Measurements from ENCODE around the gene ASB4.

Gene ASB4

GRCh38 chr7:95530881-95531280 lies 45.1 kb downstream of the ASB4 start:
- Histone ChIP-seq H3K4me2 (ENCODE audit: low read length) (no peak overlapping the region), H3K27ac (ENCODE audit: low read depth, low read length) (no peak overlapping the region), H3K4me1 (ENCODE audit: control insufficient read depth, low read length) (no peaks in the 10 kb centered on the region), H3K4me3 (ENCODE audit: low read length) (no peak overlapping the region), H3K9me2 (replicated peaks; ENCODE audit: control insufficient read depth, low read length) (no peaks in the 10 kb centered on the region), H4K20me1 (ENCODE audit: control insufficient read depth, insufficient read depth, low read depth, low read length) (no peaks in the 10 kb centered on the region), H3K79me2 (ENCODE audit: control insufficient read depth, low read length) (no peaks in the 10 kb centered on the region), H3K9me3 (ENCODE audit: control insufficient read depth, insufficient read depth, low read length) (no peaks in the 10 kb centered on the region), H3F3A (ENCODE audit: control insufficient read depth, insufficient read depth) (no peaks in the 10 kb centered on the region), H3K27me3 (ENCODE audit: control insufficient read depth, low read length) (no peaks in the 10 kb centered on the region), H3K36me3 (ENCODE audit: control insufficient read depth, low read length) (no peaks in the 10 kb centered on the region)
- TF ChIP-seq CTCF (IDR thresholded peaks at IDR 0.05; ENCODE audit: low read depth, low read length, poor library complexity, severe bottlenecking) (no peak), EZH2phosphoT487 (IDR thresholded peaks at IDR 0.05; ENCODE audit: borderline replicate concordance, low read length) (no peak)

GRCh38 chr7:95531605-95532219 lies 46.0 kb downstream of the ASB4 start:
- Histone ChIP-seq H3K4me1 (ENCODE audit: control insufficient read depth, low read length) (no peaks in the 10 kb centered on the region), H3K27me3 (ENCODE audit: control insufficient read depth, low read length) (no peaks in the 10 kb centered on the region), H3K79me2 (ENCODE audit: control insufficient read depth, low read length) (no peaks in the 10 kb centered on the region), H3K27ac (ENCODE audit: low read depth, low read length) (no peak overlapping the region), H3K4me2 (ENCODE audit: low read length) (no peak overlapping the region), H4K20me1 (ENCODE audit: control insufficient read depth, insufficient read depth, low read depth, low read length) (no peaks in the 10 kb centered on the region), H3F3A (ENCODE audit: control insufficient read depth, insufficient read depth) (no peaks in the 10 kb centered on the region), H3K36me3 (ENCODE audit: control insufficient read depth, low read length) (no peaks in the 10 kb centered on the region), H3K4me3 (ENCODE audit: low read length) (no peak overlapping the region), H3K9me3 (ENCODE audit: control insufficient read depth, insufficient read depth, low read length) (no peaks in the 10 kb centered on the region), H3K9me2 (replicated peaks; ENCODE audit: control insufficient read depth, low read length) (no peaks in the 10 kb centered on the region)
- no peak for TF ChIP-seq CTCF (IDR thresholded peaks at IDR 0.05; ENCODE audit: low read depth, low read length, poor library complexity, severe bottlenecking)
- TF ChIP-seq EZH2phosphoT487 (IDR thresholded peaks at IDR 0.05; ENCODE audit: borderline replicate concordance, low read length) = no peak

- Histone ChIP-seq H3K36me3 (ENCODE audit: control insufficient read depth, low read length) (no peaks in the 10 kb centered on the region), H3K4me1 (ENCODE audit: control insufficient read depth, low read length) (no peaks in the 10 kb centered on the region), H3F3A (ENCODE audit: control insufficient read depth, insufficient read depth) (no peaks in the 10 kb centered on the region), H3K27me3 (ENCODE audit: control insufficient read depth, low read length) (no peaks in the 10 kb centered on the region), H3K9me2 (replicated peaks; ENCODE audit: control insufficient read depth, low read length) (no peaks in the 10 kb centered on the region), H4K20me1 (ENCODE audit: control insufficient read depth, insufficient read depth, low read depth, low read length) (no peaks in the 10 kb centered on the region), H3K4me2 (ENCODE audit: low read length) (no peak overlapping the region), H3K27ac (ENCODE audit: low read depth, low read length) (no peak overlapping the region), H3K4me3 (ENCODE audit: low read length) (no peak overlapping the region), H3K79me2 (ENCODE audit: control insufficient read depth, low read length) (no peaks in the 10 kb centered on the region), H3K9me3 (ENCODE audit: control insufficient read depth, insufficient read depth, low read length) (no peaks in the 10 kb centered on the region)
- TF ChIP-seq EZH2phosphoT487 (IDR thresholded peaks at IDR 0.05; ENCODE audit: borderline replicate concordance, low read length) (no peak), CTCF (IDR thresholded peaks at IDR 0.05; ENCODE audit: low read depth, low read length, poor library complexity, severe bottlenecking) (no peak)
Observed at GRCh38 chr7:95534796-95535195, 49.1 kb downstream of the ASB4 start.

Measured in DOHH2 (cell line).